ENCODE measurements around the gene POLR2L. TPM values are rescaled to one million over a fixed set of nuclear protein-coding genes. Genes with fewer than 3 reads are reported as not detected.

Gene POLR2L
- total RNA-seq, 6 donors from 2014 or later = 34.1 to 168 (median 102) TPM

DNA sequence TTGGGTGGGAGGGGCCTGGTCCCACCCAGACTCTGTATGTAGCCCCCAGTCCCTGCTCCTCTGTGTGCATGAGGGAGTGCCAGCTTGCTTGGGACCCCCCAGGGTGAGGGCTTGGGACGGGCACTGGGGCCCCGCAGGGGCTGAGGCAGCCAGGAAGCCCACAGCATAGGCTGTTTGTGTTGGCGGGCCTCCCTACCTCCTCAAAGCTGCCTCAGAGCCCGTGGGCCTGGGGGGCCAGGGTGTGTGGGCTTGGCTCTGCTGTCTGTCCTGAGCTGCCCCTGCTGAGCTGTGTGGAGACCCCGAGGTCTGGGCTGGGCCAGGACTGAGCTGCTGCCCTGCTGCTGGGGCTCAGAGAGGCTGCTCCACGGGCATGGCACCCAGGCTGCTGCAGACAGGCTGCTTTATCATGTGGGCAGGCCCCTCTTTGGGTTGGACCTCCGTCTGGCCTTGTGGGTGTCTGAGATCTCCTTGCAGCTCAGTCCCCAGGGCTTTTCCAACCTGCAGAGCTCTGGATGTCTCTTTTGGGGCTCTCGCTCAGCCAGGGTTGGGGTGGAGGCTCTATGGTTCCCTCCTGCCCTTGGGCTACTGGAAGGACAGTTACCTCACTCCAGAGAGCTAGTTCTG lies 3.7 kb upstream of the POLR2L start:
- peaks cover 0 to 4% (median 0%) of the 10 kb centered on the region in 4 donors for H3K27me3 ChIP-seq
- no peak for ATAC-seq (ENCODE audit: low FRiP score in 2 of 2)
- no peak for DNase-seq
- H3K4me3 ChIP-seq = peak overlapping the region in 1 of 4 donors; percentile 63
- TF ChIP-seq POLR2A (IDR thresholded peaks at IDR 0.05) = no peak
- TF ChIP-seq EP300 (IDR thresholded peaks at IDR 0.05) = no peak
- no peak for TF ChIP-seq POLR2AphosphoS5 (IDR thresholded peaks at IDR 0.05)
- TF ChIP-seq, protein P1, sequence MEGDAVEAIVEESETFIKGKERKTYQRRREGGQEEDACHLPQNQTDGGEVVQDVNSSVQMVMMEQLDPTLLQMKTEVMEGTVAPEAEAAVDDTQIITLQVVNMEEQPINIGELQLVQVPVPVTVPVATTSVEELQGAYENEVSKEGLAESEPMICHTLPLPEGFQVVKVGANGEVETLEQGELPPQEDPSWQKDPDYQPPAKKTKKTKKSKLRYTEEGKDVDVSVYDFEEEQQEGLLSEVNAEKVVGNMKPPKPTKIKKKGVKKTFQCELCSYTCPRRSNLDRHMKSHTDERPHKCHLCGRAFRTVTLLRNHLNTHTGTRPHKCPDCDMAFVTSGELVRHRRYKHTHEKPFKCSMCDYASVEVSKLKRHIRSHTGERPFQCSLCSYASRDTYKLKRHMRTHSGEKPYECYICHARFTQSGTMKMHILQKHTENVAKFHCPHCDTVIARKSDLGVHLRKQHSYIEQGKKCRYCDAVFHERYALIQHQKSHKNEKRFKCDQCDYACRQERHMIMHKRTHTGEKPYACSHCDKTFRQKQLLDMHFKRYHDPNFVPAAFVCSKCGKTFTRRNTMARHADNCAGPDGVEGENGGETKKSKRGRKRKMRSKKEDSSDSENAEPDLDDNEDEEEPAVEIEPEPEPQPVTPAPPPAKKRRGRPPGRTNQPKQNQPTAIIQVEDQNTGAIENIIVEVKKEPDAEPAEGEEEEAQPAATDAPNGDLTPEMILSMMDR (IDR thresholded peaks at IDR 0.05) = no peak
- no peaks in the 10 kb centered on the region for H3K9me3 ChIP-seq
- 40% methylated on average over 4 of the region's 8 CpGs; no CpG with 5 or more reads in 1 of the 2 donors for WGBS, 2 donors
- H3K27ac ChIP-seq = peak overlapping the region; percentile 93 to 97 (median 94)
- peaks cover 0 to 11% (median 8%) of the 10 kb centered on the region in 4 donors for H3K36me3 ChIP-seq
- H3K4me1 ChIP-seq = peaks cover 47 to 90% (median 69%) of the 10 kb centered on the region in 4 donors

DNA sequence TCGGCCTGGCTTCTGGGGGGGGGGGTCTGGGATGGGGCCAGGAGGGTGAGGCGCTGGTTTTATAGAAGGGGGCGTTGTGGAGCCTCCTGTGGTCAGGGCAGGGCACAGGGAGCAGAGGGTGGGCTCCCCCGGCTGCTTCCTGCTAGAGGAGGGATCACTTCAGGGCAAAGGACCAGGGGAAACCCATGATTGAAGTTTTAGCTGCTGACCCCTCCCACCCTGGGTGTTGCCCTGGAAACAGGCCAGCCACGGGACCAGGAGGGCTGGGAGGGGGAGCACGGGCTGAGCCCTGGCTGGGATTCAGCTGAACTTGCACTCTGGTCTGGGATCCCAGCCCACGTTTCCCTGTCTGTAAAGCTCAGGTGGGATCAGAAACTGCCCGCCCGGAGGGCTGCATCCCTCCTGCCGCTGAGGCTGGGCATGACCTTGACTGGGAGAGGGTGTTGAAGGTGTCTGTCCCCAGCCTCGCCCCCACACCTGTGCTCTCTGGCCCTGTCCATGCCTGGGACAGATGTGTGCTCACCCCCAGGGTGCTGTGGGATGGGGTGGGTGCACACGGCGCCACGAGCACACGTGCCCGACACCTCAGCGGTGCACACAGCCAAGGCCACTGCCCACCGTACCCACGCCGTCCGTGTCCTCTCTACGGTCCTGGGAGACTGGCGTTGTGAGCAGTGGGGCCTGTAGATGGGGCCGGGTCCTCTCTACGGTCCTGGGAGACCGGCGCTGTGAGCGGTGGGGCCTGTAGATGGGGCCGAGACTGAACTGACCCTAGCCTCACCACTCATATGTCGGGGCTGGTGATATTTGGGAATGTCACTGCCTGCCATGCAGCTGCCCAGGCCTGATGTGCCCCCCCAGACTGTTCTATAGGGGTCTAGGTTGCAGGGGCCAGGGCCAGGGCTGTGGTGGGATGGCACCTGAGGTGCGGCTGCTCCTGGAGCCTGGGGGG lies 2.6 kb upstream of the POLR2L start:
- Histone ChIP-seq H3K27me3 (peaks cover 0 to 4% (median 0%) of the 10 kb centered on the region in 4 donors), H3K27ac (peak overlapping the region; percentile 93 to 97 (median 94)), H3K36me3 (peaks cover 2 to 9% (median 6%) of the 10 kb centered on the region in 4 donors), H3K4me1 (peaks cover 54 to 90% (median 75%) of the 10 kb centered on the region in 4 donors), H3K4me3 (peak overlapping the region; percentile 63 to 99 (median 92)), H3K9me3 (no peaks in the 10 kb centered on the region)
- DNase-seq (peak in 1 of 2 donors; percentile 94), ATAC-seq (ENCODE audit: low FRiP score in 2 of 2) (peak; percentile 58 to 86)
- 10 to 19% methylated on average over 4 to 27 of the region's 31 CpGs for WGBS, 2 donors
- TF ChIP-seq POLR2A (IDR thresholded peaks at IDR 0.05) (peak in 1 of 4 donors; percentile 6), POLR2AphosphoS5 (IDR thresholded peaks at IDR 0.05) (peak in 1 of 2 donors; percentile 84), EP300 (IDR thresholded peaks at IDR 0.05) (peak in 2 of 4 donors; percentile 6 to 60)
- TF ChIP-seq, protein P1 (IDR thresholded peaks at IDR 0.05) = no peak

DNA sequence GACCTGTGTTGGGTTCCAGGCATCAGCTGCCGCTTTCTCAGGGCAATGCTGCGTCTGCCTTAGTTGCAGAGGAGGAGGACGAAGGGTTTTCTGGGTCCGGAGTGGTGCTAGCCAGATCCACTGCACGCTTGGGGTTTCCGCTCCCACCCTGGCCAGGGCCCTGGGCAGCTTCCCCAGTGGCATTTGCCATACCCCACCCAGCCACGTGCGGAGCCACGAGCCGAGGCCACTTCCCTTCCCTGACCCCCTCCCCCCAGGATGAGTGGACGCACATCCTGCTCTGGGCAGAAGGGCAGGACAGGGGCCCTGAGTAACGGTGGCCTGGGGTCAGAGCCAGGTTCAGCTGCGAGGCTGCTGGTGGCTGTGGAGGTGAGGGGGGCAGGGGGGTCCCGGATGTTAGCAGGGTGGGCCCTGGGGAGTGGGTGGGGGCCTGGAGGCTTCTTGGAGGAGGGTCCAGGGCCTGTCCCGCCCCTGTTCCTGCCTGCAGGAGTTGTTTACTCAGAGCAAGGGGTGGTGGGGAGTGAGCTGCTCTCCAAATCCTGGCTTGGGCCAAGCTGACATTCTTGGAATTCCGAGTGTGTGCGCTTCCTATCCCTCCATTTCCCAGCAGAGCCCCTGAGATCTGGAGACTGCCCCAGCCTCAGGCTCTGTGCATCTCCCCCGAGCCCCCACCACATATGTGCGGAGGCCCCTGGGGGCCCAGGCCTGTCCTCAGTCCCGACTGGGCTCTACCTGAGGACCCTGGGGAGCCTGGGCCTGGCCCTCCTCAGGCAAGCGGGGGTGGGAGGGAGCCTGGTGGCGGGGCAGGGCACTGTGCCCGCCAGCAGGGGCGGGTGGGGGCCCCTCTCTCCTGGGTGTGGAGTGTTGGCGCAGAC lies 1.7 kb upstream of the POLR2L start:
- peak overlapping the region; percentile 93 to 97 (median 94) for H3K27ac ChIP-seq
- peaks cover 49 to 92% (median 73%) of the 10 kb centered on the region in 4 donors for H3K4me1 ChIP-seq
- 7% methylated on average over 5 to 17 of the region's 25 CpGs for WGBS, 2 donors
- peak overlapping the region; percentile 63 to 99 (median 92) for H3K4me3 ChIP-seq
- DNase-seq = peak; percentile 95 to 96
- TF ChIP-seq POLR2A (IDR thresholded peaks at IDR 0.05) (peak in 3 of 4 donors; percentile 61 to 86 (median 67)), EP300 (IDR thresholded peaks at IDR 0.05) (peak in 3 of 4 donors; percentile 53 to 99 (median 91)), POLR2AphosphoS5 (IDR thresholded peaks at IDR 0.05) (peak; percentile 99)
- TF ChIP-seq, protein P1 (IDR thresholded peaks at IDR 0.05) = peak in 3 of 6 experiments; percentile 17 to 32 (median 28)
- ATAC-seq (ENCODE audit: low FRiP score in 2 of 2) = peak; percentile 69 to 87
- H3K27me3 ChIP-seq = peaks cover 0 to 1% (median 0%) of the 10 kb centered on the region in 4 donors
- H3K36me3 ChIP-seq = peaks cover 11 to 18% (median 16%) of the 10 kb centered on the region in 4 donors
- no peaks in the 10 kb centered on the region for H3K9me3 ChIP-seq

DNA sequence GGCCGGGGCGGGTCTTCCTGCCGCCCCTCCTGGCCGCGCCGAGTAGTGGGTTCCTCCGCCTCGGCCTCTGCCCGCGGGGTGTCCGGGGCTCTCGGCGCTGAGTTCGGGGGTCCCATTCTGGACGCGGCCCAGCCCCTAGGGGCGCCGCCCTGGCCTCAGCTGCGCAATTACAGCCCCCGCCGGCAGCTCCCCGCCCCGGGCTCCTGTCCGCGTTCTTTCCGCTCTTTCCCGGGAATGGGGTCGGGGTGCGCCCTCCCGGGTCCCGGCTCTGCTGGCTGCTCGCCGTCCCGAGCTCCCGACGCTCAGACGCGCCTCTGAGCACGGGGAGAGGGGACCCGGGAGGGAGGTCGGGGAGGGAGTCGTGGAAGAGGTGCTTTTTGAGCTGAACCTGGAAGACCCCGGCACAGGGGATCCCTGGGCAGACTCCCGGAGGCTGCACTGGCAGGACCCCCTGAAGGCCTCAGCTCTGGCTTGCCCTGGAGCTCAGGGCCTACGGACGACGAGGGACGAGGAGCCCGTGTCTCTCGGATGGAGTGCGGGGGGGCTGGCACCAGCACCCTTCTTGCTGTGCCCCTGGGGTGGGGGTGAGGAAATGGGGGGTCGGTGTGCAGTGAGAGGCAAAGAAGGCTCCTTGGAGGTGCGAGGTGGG lies 881 bp upstream of the POLR2L start:
- H3K27ac ChIP-seq = peak overlapping the region; percentile 93 to 97 (median 94)
- peaks cover 45 to 92% (median 68%) of the 10 kb centered on the region in 4 donors for H3K4me1 ChIP-seq
- peaks cover 15 to 27% (median 24%) of the 10 kb centered on the region in 4 donors for H3K36me3 ChIP-seq
- no peak for TF ChIP-seq POLR2AphosphoS5 (IDR thresholded peaks at IDR 0.05)
- no peak for TF ChIP-seq POLR2A (IDR thresholded peaks at IDR 0.05)
- TF ChIP-seq, protein P1 (IDR thresholded peaks at IDR 0.05) = no peak
- TF ChIP-seq EP300 (IDR thresholded peaks at IDR 0.05) = no peak
- DNase-seq (no peak), ATAC-seq (ENCODE audit: low FRiP score in 2 of 2) (peak in 1 of 2 donors; percentile 1)
- 0 to 2% methylated on average over 11 to 37 of the region's 53 CpGs for WGBS, 2 donors
- peak overlapping the region; percentile 63 to 99 (median 92) for H3K4me3 ChIP-seq
- H3K9me3 ChIP-seq = no peaks in the 10 kb centered on the region
- no peaks in the 10 kb centered on the region for H3K27me3 ChIP-seq
